Measurements from ENCODE around the gene TBC1D3B.

GRCh38 chr17:36127199-36127893 lies 49.1 kb downstream of the TBC1D3B start:
- TF ChIP-seq, protein P1, sequence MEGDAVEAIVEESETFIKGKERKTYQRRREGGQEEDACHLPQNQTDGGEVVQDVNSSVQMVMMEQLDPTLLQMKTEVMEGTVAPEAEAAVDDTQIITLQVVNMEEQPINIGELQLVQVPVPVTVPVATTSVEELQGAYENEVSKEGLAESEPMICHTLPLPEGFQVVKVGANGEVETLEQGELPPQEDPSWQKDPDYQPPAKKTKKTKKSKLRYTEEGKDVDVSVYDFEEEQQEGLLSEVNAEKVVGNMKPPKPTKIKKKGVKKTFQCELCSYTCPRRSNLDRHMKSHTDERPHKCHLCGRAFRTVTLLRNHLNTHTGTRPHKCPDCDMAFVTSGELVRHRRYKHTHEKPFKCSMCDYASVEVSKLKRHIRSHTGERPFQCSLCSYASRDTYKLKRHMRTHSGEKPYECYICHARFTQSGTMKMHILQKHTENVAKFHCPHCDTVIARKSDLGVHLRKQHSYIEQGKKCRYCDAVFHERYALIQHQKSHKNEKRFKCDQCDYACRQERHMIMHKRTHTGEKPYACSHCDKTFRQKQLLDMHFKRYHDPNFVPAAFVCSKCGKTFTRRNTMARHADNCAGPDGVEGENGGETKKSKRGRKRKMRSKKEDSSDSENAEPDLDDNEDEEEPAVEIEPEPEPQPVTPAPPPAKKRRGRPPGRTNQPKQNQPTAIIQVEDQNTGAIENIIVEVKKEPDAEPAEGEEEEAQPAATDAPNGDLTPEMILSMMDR (IDR thresholded peaks at IDR 0.05) = no peak
- no peak for TF ChIP-seq EP300 (IDR thresholded peaks at IDR 0.05)
- no peak for TF ChIP-seq POLR2AphosphoS5 (IDR thresholded peaks at IDR 0.05)
- no peak for TF ChIP-seq POLR2A (IDR thresholded peaks at IDR 0.05)

Measured in gastroesophageal sphincter (tissue), 3 donors.